Ishikawa (cell line): ENCODE data around the gene TANC1.

Experiments used
- CEBPB ChIP-seq: IDR thresholded peaks from 2 replicates; pipeline ENCODE4 v1.6.1; 2012
- CREB1 ChIP-seq: IDR thresholded peaks from 2 replicates; pipeline ENCODE4 v1.6.1; 2012; ENCODE audit warnings: low read depth
- EP300 ChIP-seq: IDR thresholded peaks from 2 replicates; pipeline ENCODE4 v1.6.1; 2012; ENCODE audit warnings: borderline replicate concordance
- FOXM1 ChIP-seq: IDR thresholded peaks from 2 replicates; pipeline ENCODE4 v1.6.1; 2012; ENCODE audit warnings: low read depth, borderline replicate concordance
- MAX ChIP-seq: IDR thresholded peaks from 2 replicates; pipeline ENCODE4 v1.6.1; 2012
- NFIC ChIP-seq: IDR thresholded peaks from 2 replicates; pipeline ENCODE4 v1.6.1; 2012
- RAD21 ChIP-seq: IDR thresholded peaks from 2 replicates; pipeline ENCODE4 v1.6.1; 2012; ENCODE audit warnings: low read depth
- TAF1 ChIP-seq: IDR thresholded peaks from 2 replicates; pipeline ENCODE4 v1.6.1; 2012; ENCODE audit warnings: low read depth, mild to moderate bottlenecking
- USF1 ChIP-seq: IDR thresholded peaks from 2 replicates; pipeline ENCODE4 v1.6.1; 2012
- YY1 ChIP-seq: IDR thresholded peaks from 2 replicates; pipeline ENCODE4 v1.6.1; 2012; ENCODE audit warnings: low read depth

GRCh38 chr2:159110784-159111183, 142.3 kb downstream of the TANC1 start:
- TF ChIP-seq YY1 (no peak), MAX (no peak), TAF1 (no peak), USF1 (no peak), EP300 (no peak), RAD21 (no peak), CREB1 (no peak), NFIC (no peak), CEBPB (no peak), FOXM1 (no peak)
